ENCODE measurements around the gene SLIT3.

- TF ChIP-seq CSDC2 (CRISPR knock-in tag; IDR thresholded peaks at IDR 0.05): no peak
- no peak for TF ChIP-seq ZFP3 (CRISPR knock-in tag; IDR thresholded peaks at IDR 0.05)
- no peak for TF ChIP-seq PPARA (CRISPR knock-in tag; IDR thresholded peaks at IDR 0.05; ENCODE audit: borderline replicate concordance)
- TF ChIP-seq, protein P1, sequence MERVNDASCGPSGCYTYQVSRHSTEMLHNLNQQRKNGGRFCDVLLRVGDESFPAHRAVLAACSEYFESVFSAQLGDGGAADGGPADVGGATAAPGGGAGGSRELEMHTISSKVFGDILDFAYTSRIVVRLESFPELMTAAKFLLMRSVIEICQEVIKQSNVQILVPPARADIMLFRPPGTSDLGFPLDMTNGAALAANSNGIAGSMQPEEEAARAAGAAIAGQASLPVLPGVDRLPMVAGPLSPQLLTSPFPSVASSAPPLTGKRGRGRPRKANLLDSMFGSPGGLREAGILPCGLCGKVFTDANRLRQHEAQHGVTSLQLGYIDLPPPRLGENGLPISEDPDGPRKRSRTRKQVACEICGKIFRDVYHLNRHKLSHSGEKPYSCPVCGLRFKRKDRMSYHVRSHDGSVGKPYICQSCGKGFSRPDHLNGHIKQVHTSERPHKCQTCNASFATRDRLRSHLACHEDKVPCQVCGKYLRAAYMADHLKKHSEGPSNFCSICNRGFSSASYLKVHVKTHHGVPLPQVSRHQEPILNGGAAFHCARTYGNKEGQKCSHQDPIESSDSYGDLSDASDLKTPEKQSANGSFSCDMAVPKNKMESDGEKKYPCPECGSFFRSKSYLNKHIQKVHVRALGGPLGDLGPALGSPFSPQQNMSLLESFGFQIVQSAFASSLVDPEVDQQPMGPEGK (CRISPR knock-in tag; IDR thresholded peaks at IDR 0.05; ENCODE audit: borderline replicate concordance): no peak
- TF ChIP-seq BACH2 (CRISPR knock-in tag; IDR thresholded peaks at IDR 0.05; ENCODE audit: borderline replicate concordance): no peak
- TF ChIP-seq ZNF8 (CRISPR knock-in tag; IDR thresholded peaks at IDR 0.05): no peak
- TF ChIP-seq TCF4 (CRISPR knock-in tag; IDR thresholded peaks at IDR 0.05; ENCODE audit: borderline replicate concordance): no peak
- no peak for TF ChIP-seq ZC3H10 (CRISPR knock-in tag; IDR thresholded peaks at IDR 0.05)
Measured at GRCh38 chr5:169197343-169197742, 103.6 kb downstream of the SLIT3 start.

Measured in SK-N-SH treated with all-trans-retinoic acid at 6 μM for 48 hours (cell line).